SU-DHL-6 (cell line): ENCODE measurements around the gene TLK2.
"Not testable (repeated sequence)": the region's sequence is repeated elsewhere in the genome, so short reads cannot be mapped to it uniquely, and the experiment has no call there.

Source experiments
- CTCF ChIP-seq: fragments of 200-600 bp; sonication (generic); IDR thresholded peaks from one replicate; pipeline ENCODE4 v1.5.1; 2017; ENCODE audit warnings: antibody characterized with exemption, mild to moderate bottlenecking, low read length, moderate library complexity; ENCODE audit not compliant: insufficient read depth, poor library complexity, severe bottlenecking
- EZH2phosphoT487 ChIP-seq: fragments of 200-600 bp; sonication (generic), shearing (Covaris generic); conservative IDR thresholded peaks from 2 replicates; pipeline ENCODE4 v1.6.1; 2018; ENCODE audit warnings: mild to moderate bottlenecking, antibody characterized with exemption, low read length, moderate library complexity, mixed read lengths

- not testable (repeated sequence) for TF ChIP-seq CTCF, EZH2phosphoT487
Measured at GRCh38 chr17:62493049-62493655, 14.5 kb downstream of the TLK2 start.
